ENCODE data around the gene PIGQ.

PIGQ gene

DNA sequence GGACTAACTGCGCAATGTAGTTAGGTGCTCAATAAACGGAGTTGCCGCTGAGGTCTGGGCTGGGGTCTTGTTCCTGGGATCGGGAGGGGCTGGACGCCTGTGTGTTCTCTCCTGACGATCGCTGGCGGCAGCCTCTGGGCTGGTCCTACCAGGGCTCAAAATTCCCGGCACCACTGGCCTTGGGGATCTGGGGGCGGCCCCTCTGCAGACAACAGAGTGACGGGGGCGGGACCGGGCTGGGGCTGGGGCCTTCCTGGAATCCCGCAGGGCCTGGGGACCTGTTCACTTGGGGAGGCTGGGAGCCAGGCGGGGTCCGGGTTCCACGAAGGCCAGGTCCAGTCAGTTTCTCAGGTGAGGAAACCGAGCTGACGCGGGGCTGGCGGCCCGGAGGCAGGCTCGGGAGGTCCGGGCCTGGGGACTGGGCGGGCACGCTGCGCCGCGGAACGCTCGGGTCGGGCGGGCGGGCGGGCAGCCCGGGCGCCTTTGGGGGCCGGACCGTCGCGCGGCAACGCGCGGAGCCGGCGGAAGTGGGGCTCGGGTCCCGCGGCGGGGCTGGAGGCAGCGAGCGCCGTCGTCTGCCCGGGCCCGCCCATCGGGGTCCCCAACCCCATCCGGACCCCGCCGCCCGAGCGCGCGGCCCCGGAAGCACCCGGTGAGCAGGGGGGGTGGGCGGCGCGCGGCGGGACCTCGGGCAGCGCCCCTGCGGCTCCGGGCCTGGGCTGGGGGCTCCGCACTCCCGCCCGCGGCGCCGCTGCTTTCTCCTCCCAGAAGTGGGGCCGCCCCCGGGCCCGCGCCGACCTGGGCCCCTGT is at the start of gene PIGQ:
PIGQ (plus strand) TSS at position 524 of the 810 bp plus-strand sequence. CDS start 4,107 bp downstream, outside the sequence.
- Histone ChIP-seq H3K27ac (ENCODE audit: low read length) (no peak within 1 kb of the TSS), H3K9me3 (ENCODE audit: control insufficient read depth, insufficient read depth, low read length) (no peaks in the 10 kb centered on the region), H3K4me1 (ENCODE audit: control insufficient read depth, insufficient read depth, low read length) (peaks cover 3% of the 10 kb centered on the region), H3K4me3 (ENCODE audit: low read length) (peak within 1 kb of the TSS; percentile 52; the same call in 1 of the 2 replicates), H3K36me3 (ENCODE audit: control insufficient read depth, insufficient read depth, low read length) (peaks cover 5% of the 10 kb centered on the region; the same call in 1 of the 2 replicates), H3K27me3 (ENCODE audit: control insufficient read depth, insufficient read depth, low read length) (no peaks in the 10 kb centered on the region)
- no peak for DNase-seq (ENCODE audit: low read depth, low spot score)
- no CpG with 5 or more reads among the region's 87 CpGs for WGBS (ENCODE audit: insufficient coverage, insufficient read length)

DNA sequence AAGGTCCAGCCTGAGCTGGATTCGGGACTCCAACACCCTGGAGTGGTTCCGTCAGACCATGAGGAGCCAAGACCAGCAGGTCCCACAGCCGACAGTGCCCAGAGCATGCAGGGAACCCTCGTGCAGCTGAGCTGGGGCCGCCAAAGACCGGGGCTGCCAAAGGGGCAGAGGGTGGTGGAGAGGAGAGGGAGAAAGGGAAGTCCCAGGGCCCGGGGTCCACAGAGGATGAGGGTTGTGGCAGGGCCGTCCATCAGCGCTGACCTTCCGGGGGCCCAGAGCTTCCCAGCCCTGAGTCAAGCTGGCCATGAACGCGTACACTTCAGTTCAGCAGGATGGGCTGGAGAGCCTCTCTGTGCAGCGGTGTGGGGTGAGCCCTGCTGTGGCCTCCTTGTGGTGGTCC is 48.9 kb upstream of the PIGQ start:
- H3K36me3 ChIP-seq (ENCODE audit: control insufficient read depth, insufficient read depth, low read length): 0 out of 2 replicates have a peak, but pooled peaks cover 6% of the 10 kb centered on the region
- WGBS (ENCODE audit: insufficient coverage, insufficient read length): no CpG with 5 or more reads among the region's 13 CpGs
- H3K4me1 ChIP-seq (ENCODE audit: control insufficient read depth, insufficient read depth, low read length): no peaks in the 10 kb centered on the region
- H3K27me3 ChIP-seq (ENCODE audit: control insufficient read depth, insufficient read depth, low read length): no peaks in the 10 kb centered on the region
- DNase-seq (ENCODE audit: low read depth, low spot score): no peak
- H3K9me3 ChIP-seq (ENCODE audit: control insufficient read depth, insufficient read depth, low read length): no peaks in the 10 kb centered on the region
- H3K4me3 ChIP-seq (ENCODE audit: low read length): no peak overlapping the region
- no peak overlapping the region for H3K27ac ChIP-seq (ENCODE audit: low read length)

DNA sequence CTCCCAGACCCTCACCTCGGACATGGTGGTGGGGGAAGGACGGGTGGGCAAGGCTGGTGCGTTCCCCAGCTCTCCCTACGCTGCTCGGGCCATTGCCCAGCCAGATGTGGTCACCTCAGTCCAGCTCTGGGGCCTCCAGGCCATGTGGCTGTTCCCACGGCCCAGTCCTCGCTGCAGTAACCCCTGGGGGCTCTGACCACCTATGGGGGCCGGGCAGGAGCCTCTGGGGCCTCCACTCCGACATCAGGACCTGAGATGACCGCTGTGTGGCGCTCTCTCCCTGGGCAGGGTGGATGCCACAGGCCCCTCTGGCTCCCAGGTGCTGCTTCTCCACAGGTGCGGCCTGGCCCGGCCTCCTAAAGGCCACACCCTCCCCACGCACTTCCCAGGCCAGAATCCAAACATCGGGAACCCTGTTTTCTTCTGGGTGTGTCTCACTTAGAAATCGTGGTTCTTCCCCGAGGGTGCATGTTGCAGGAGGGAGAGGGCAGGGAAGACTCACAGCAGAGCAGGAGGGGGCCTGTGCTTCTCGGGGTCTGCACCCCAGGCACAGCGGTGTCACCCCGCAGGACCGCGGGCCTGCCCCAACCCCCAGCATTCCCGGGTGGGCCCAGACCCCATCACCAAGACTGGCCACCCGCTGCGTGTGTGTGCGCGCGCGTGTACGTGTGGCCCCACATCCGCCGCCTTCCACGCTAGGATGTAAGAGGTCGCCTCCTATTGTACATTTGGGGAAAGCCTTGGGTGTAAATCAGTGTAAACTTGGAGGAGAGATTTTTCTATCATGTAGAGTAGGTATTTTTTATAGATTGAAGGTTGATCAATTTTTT is 48.2 kb upstream of the PIGQ start:
- DNase-seq (ENCODE audit: low read depth, low spot score): peak; percentile 54
- Histone ChIP-seq H3K36me3 (ENCODE audit: control insufficient read depth, insufficient read depth, low read length) (0 out of 2 replicates have a peak, but pooled peaks cover 6% of the 10 kb centered on the region), H3K9me3 (ENCODE audit: control insufficient read depth, insufficient read depth, low read length) (no peaks in the 10 kb centered on the region), H3K27ac (ENCODE audit: low read length) (no peak overlapping the region), H3K4me3 (ENCODE audit: low read length) (no peak overlapping the region), H3K4me1 (ENCODE audit: control insufficient read depth, insufficient read depth, low read length) (0 out of 2 replicates have a peak, but pooled peaks cover 1% of the 10 kb centered on the region), H3K27me3 (ENCODE audit: control insufficient read depth, insufficient read depth, low read length) (no peaks in the 10 kb centered on the region)
- WGBS (ENCODE audit: insufficient coverage, insufficient read length): no CpG with 5 or more reads among the region's 34 CpGs

DNA sequence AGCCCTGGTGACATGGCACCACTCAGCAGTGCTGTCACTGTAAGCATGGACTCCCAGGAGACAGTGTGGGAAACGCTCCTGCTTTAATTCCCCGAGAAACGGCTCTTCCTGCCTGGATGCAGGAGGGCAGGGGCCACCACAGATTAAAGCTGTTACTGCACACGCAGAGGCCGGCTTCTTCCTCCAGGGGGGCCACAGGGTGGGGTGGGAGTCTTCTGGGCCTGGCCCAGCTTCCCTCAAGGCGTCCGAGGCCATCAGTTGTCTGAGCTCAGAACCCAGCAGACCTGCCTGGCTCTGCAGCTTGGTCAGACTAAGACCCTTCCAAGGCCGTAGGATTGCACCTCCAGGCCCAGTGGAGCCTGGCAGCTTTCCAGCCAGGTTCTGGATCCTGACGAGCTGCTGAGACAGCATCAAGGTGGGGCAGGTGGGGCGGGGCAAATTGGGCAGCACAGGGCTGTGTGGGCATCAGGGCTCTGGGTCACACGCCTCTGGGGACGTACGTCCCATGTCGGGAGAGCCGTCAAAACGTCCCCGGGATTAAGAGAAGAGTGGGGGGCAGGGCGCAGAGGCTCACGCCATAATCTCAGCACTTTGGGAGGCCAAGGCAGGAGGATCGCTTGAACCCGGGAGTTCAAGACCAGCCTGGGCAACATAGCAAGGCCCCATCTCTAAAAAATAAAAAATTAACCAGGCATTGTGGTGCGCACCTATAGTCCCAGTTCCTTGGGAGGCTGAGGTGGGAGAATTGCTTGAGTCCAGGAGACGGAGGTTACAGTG is 47.3 kb upstream of the PIGQ start:
- no peak for DNase-seq (ENCODE audit: low read depth, low spot score)
- Histone ChIP-seq H3K27me3 (ENCODE audit: control insufficient read depth, insufficient read depth, low read length) (no peaks in the 10 kb centered on the region), H3K4me1 (ENCODE audit: control insufficient read depth, insufficient read depth, low read length) (0 out of 2 replicates have a peak, but pooled peaks cover 1% of the 10 kb centered on the region), H3K27ac (ENCODE audit: low read length) (no peak overlapping the region), H3K9me3 (ENCODE audit: control insufficient read depth, insufficient read depth, low read length) (no peaks in the 10 kb centered on the region), H3K4me3 (ENCODE audit: low read length) (no peak overlapping the region), H3K36me3 (ENCODE audit: control insufficient read depth, insufficient read depth, low read length) (0 out of 2 replicates have a peak, but pooled peaks cover 6% of the 10 kb centered on the region)
- no CpG with 5 or more reads among the region's 23 CpGs for WGBS (ENCODE audit: insufficient coverage, insufficient read length)

DNA sequence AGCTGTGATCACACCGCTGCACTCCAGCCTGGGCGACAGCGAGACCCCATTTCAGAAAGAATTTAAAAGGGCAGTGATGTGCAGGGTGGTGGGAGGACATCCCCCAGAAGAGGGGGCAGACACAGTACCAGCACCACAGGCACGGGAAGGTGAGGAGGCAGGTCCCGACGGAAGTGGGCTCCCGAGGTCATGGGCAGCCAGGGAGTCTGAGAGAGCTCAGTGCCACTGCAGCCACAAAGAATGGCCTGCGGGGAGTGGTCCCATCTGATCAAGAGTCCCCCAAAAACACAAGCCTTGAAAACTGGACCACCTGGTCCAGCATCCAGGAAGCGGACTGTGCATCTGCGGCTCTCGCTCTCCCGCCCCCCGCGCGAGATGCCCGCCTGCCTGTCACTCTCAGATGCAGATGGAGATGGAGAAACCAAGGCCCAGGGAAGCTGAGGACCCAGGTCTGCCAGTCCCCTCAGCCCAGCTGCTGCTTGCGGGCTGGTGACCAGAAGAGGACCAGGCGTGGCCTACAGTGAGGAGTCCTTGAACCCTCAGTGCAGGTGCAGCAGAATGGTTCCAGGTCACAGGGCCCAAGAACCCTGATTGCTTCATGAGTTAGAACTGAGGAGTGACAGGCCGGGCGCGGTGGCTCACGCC is 46.5 kb upstream of the PIGQ start:
- Histone ChIP-seq H3K9me3 (ENCODE audit: control insufficient read depth, insufficient read depth, low read length) (no peaks in the 10 kb centered on the region), H3K36me3 (ENCODE audit: control insufficient read depth, insufficient read depth, low read length) (0 out of 2 replicates have a peak, but pooled peaks cover 6% of the 10 kb centered on the region), H3K4me3 (ENCODE audit: low read length) (no peak overlapping the region), H3K27ac (ENCODE audit: low read length) (no peak overlapping the region), H3K27me3 (ENCODE audit: control insufficient read depth, insufficient read depth, low read length) (no peaks in the 10 kb centered on the region), H3K4me1 (ENCODE audit: control insufficient read depth, insufficient read depth, low read length) (0 out of 2 replicates have a peak, but pooled peaks cover 1% of the 10 kb centered on the region)
- no CpG with 5 or more reads among the region's 22 CpGs for WGBS (ENCODE audit: insufficient coverage, insufficient read length)
- no peak for DNase-seq (ENCODE audit: low read depth, low spot score)

DNA sequence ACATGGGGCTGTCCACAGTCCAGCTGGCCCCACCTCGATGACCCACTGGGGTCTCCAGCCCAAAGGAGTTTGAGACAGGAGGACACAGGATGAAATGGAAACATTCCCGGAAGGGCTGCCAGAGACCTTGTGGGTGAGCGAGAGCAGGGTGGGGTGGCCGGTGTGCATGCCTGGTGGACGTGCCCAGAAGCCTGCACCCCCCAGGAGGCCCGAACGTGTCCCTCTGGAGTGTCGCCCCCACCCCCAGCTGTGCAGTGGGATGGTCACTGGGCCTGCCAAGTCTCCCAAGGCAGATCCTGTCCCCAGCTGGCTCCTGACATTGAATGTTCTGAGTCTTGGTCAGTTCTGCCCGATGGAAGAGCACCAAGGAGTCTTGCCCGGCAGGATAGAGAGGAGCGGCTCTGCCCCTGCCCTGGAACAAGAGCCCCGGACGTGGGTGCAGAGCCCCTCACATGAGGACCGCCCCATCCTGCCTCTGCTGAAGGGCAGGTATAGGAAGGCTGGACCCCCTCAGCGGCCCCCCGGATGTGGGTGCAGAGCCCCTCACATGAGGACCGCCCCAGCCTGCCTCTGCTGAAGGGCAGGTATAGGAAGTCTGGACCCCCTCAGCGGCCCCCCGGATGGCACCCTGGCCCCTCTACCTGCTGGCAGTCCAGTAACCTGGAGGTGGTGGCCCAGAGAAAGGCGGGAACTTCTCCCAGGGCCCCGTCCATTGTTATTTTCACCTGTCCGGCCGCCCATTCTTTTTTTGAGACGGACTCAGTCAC is 45.3 kb upstream of the PIGQ start:
- Histone ChIP-seq H3K9me3 (ENCODE audit: control insufficient read depth, insufficient read depth, low read length) (no peaks in the 10 kb centered on the region), H3K4me1 (ENCODE audit: control insufficient read depth, insufficient read depth, low read length) (0 out of 2 replicates have a peak, but pooled peaks cover 4% of the 10 kb centered on the region), H3K36me3 (ENCODE audit: control insufficient read depth, insufficient read depth, low read length) (0 out of 2 replicates have a peak, but pooled peaks cover 6% of the 10 kb centered on the region), H3K27ac (ENCODE audit: low read length) (no peak overlapping the region), H3K4me3 (ENCODE audit: low read length) (no peak overlapping the region), H3K27me3 (ENCODE audit: control insufficient read depth, insufficient read depth, low read length) (no peaks in the 10 kb centered on the region)
- DNase-seq (ENCODE audit: low read depth, low spot score): no peak
- WGBS (ENCODE audit: insufficient coverage, insufficient read length): no CpG with 5 or more reads among the region's 24 CpGs

DNA sequence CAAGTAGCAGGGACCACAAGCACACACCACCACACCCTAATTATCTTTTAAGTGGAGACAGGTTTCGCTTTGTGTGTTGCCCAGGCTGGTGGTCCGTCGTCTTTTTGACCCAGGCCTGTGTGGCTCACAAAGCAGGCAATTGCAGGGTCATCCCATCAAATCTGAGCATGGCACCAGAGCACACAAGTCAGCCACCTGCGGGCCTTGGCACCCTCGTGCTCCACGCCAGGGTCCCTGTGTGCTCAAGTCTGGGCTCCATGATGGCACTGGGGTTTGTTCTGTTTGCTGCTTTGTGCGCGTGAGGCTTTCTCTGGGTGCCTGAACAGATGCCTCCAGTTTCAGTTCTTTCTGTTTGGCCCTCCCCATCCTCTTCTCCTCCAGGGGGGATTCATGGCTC is 44.6 kb upstream of the PIGQ start:
- Histone ChIP-seq H3K4me3 (ENCODE audit: low read length) (no peak overlapping the region), H3K27ac (ENCODE audit: low read length) (no peak overlapping the region), H3K36me3 (ENCODE audit: control insufficient read depth, insufficient read depth, low read length) (peaks cover 9% of the 10 kb centered on the region; the same call in 1 of the 2 replicates), H3K27me3 (ENCODE audit: control insufficient read depth, insufficient read depth, low read length) (no peaks in the 10 kb centered on the region), H3K9me3 (ENCODE audit: control insufficient read depth, insufficient read depth, low read length) (no peaks in the 10 kb centered on the region), H3K4me1 (ENCODE audit: control insufficient read depth, insufficient read depth, low read length) (0 out of 2 replicates have a peak, but pooled peaks cover 4% of the 10 kb centered on the region)
- no CpG with 5 or more reads among the region's 8 CpGs for whole genome bisulfite sequencing (ENCODE audit: insufficient coverage, insufficient read length)
- DNase-seq (ENCODE audit: low read depth, low spot score): no peak

DNA sequence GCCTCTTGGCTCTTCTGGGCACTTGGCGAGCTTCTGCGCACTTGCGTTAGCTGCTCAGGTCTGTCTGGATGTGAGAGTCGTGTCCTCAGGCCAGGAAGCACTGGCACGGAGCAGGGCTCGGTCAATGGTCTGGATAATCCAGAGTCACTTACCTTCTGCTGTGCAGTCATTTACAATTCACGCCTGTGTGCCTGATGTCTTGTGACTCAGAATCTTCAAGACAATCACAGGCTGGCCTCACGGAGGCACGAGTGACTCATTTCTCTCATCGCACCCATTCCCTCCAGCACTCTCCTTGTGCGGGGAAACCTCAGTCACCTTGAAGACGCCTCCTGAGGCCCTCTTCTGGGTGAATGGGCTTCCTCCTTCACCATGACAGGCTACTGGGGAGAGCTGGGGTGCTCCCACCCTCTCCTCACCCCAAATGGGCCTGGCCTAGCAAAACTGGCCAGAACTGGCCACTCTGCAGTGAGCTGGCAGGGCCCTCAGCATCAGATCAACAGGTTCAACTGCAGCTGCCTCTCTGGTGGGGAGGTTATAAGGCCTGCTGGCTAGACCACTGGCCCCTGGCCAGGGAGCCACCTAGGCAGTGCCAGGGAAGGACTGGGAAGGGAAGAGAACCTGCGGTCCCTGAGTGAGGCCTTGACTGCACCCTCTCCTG is 44.1 kb upstream of the PIGQ start:
- 0 out of 2 replicates have a peak, but pooled peaks cover 4% of the 10 kb centered on the region for H3K4me1 ChIP-seq (ENCODE audit: control insufficient read depth, insufficient read depth, low read length)
- WGBS (ENCODE audit: insufficient coverage, insufficient read length): no CpG with 5 or more reads among the region's 13 CpGs

More for the DNA sequence above, 44.1 kb upstream of the PIGQ start:
- Histone ChIP-seq H3K27me3 (ENCODE audit: control insufficient read depth, insufficient read depth, low read length) (no peaks in the 10 kb centered on the region), H3K36me3 (ENCODE audit: control insufficient read depth, insufficient read depth, low read length) (peaks cover 9% of the 10 kb centered on the region; the same call in 1 of the 2 replicates), H3K27ac (ENCODE audit: low read length) (no peak overlapping the region), H3K4me3 (ENCODE audit: low read length) (no peak overlapping the region), H3K9me3 (ENCODE audit: control insufficient read depth, insufficient read depth, low read length) (no peaks in the 10 kb centered on the region)
- DNase-seq (ENCODE audit: low read depth, low spot score): no peak

All from iPS DF 6.9 (cell line).